GM10248 (cell line): ENCODE results near the gene FAM20C.

ENCODE experiments used
- CTCF ChIA-PET: fragments of 300-600 bp; sonication (Branson Sonifier 250); formaldehyde crosslinking; extraction: SDS; loops from one replicate; lab custom pipeline; 2021; ENCODE audit warnings: antibody characterized with exemption; lab: Yijun Ruan, JAX
- POLR2A ChIA-PET: fragments of 350-650 bp; sonication (Branson Sonifier 250); formaldehyde crosslinking; extraction: SDS; loops from one replicate; lab custom pipeline; 2020; ENCODE audit warnings: antibody characterized with exemption; lab: Yijun Ruan, JAX
- DNase-seq: peaks from one replicate; pipeline ENCODE4 v3.0.0; 2012; ENCODE audit errors: extremely low spot score
- TF ChIP-seq, protein P1 (sequence below): IDR thresholded peaks from 2 replicates; pipeline ENCODE4 v1.5.1; 2012; ENCODE audit warnings: mild to moderate bottlenecking, low read depth; ENCODE audit errors: extremely low read depth, missing control alignments, control extremely low read depth

The FAM20C gene

DNA sequence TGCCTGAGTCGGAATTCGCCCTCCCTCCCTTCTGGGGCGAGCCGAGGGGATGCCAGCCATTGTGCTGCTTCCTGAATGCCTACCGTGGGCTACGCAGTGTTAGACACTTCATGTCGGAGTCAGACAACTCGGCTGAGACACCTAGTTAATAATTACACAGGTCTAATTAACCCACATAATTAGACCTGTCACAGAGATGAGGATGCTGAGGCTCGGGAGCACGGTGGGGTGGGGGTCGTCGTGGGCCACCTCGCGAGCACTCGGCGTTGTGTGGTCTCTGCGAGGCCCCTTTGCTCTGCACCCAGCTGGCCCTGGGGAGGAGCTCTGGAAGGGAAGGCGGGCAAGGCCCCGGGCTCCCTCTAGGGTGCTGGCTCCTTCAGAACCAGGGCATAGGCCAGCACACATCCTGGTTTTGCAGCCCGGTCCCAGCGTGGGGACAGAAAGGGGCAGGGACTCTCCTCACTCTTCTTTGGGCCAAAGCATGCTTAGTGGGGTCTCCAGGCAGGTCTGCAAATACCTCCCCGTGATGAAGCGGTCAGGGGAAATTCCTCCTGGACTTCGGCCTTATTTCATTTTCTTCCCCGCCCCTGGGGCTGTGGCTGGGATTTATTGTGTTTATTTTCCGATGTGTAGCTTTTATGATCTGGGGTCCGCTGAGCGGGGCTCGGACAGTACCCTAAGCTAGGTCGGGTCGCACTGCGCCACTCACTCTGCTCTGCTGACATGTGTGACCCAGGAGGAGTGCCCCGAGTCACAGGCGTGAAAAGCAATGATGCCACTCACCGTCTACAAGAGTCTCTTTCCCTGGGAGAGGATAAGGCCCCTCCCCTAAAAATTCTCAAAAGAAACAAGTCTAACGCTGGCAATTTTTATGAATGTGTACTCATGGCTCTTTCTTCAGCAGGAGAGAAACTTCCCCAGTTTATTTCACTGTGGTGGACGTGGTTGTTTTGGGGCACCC is 92.7 kb downstream of the FAM20C start:
- CTCF ChIA-PET: no interaction called here
- no peak for DNase-seq
- POLR2A ChIA-PET: no interaction called here
- TF ChIP-seq, protein P1, sequence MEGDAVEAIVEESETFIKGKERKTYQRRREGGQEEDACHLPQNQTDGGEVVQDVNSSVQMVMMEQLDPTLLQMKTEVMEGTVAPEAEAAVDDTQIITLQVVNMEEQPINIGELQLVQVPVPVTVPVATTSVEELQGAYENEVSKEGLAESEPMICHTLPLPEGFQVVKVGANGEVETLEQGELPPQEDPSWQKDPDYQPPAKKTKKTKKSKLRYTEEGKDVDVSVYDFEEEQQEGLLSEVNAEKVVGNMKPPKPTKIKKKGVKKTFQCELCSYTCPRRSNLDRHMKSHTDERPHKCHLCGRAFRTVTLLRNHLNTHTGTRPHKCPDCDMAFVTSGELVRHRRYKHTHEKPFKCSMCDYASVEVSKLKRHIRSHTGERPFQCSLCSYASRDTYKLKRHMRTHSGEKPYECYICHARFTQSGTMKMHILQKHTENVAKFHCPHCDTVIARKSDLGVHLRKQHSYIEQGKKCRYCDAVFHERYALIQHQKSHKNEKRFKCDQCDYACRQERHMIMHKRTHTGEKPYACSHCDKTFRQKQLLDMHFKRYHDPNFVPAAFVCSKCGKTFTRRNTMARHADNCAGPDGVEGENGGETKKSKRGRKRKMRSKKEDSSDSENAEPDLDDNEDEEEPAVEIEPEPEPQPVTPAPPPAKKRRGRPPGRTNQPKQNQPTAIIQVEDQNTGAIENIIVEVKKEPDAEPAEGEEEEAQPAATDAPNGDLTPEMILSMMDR: no peak

- no peak for DNase-seq
- ChIA-PET CTCF (no interaction called here), POLR2A (no interaction called here)
- TF ChIP-seq, protein P1: no peak
Measured at GRCh38 chr7:285731-286130, 93.4 kb downstream of the FAM20C start.

- TF ChIP-seq, protein P1: no peak
- no peak for DNase-seq
- POLR2A ChIA-PET: no interaction called here
- CTCF ChIA-PET: interaction anchor here (1.4 kb wide), 1 partner anchor 22 kb away, joined by 4 read pairs; no protein-coding TSS in a partner anchor
Measured at GRCh38 chr7:286266-286665, 93.9 kb downstream of the FAM20C start.

- no peak for DNase-seq
- TF ChIP-seq, protein P1: no peak
- POLR2A ChIA-PET: no interaction called here
- CTCF ChIA-PET: no interaction called here
Measured at GRCh38 chr7:288671-289101, 96.3 kb downstream of the FAM20C start.

DNA sequence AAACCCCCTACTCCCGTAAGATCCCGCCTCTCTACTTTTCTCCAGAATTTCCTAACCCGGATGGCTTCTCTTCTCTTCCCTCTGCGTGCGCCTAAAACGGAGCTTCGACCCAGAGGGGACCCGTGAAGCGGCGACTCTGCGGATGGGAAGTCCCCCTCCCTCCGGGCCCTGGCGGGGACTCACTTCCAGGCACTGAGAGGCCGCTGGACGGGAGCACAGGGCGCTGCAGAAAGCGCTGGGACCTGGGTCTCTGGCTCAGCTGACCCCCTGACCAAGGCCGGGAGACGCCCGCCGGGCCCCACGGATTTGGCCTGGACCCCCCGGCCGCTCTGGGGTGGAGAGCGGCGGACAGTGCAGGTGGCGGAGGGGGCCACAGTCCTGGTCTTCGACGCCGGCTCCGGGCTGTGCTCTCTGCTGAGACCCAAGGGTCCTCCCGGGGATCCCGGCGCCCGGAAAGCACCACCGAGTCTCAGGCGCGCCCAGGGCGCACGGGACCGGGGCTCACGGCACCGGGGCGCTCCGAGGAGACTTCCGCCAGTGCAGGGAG is 96.9 kb downstream of the FAM20C start:
- TF ChIP-seq, protein P1: no peak
- no peak for DNase-seq
- ChIA-PET POLR2A (no interaction called here), CTCF (no interaction called here)

DNA sequence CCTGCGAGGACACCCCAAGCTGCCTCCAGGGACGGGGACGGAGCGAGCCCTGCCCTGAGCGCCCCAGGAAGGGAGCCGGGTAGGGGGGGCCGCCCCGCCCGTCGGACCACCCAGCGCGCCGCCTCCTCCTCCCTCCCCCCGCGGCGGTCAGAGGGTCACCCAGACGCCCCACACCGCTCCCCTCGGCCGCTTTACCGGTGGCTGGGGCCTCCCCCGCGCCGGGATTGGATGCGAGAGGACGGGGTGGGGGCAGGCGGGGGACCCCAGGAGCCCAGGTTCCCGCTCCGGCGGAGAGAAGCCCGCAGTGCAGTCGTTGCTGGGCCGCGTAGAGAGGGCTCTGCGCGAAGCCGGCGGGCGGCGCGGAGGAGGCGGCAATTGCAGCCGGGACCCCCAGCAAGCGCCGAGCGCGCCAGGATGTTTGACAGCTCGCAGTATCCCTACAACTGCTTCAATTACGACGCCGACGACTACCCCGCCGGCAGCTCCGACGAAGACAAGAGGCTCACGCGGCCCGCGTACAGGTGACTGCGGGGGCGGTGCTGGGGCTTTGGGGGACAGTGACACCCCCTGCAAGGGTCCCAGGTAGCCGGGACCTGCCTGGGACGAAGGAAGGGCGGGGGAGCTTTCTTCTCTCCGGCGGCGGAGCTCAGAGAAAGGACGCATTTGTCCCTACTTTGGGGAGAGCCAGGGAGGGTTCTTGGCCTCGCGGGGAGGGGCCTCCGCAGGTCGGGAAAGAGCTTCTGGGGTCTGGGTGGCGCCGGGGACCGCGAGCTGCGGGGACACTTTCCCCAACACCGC is 97.6 kb downstream of the FAM20C start, which contains the start of gene FOXL3:
FOXL3 (plus strand) TSS at position 415 of the 798 bp plus-strand sequence; CDS start at position 415, 0 bp downstream.
- ChIA-PET POLR2A (no interaction called here), CTCF (no interaction called here)
- no peak for DNase-seq
- TF ChIP-seq, protein P1: no peak
